K562 (cell line): ENCODE data around the gene WDR90. TPM values are rescaled to one million over a fixed set of nuclear protein-coding genes. Genes with fewer than 3 reads are reported as not detected.
A peak's percentile ranks its signal among the peaks of the same experiment; 100 is the strongest.

Experiments used
- ARID1B ChIP-seq: fragments of 450-650 bp; IDR thresholded peaks from 2 replicates; pipeline ENCODE4 v1.6.1; 2016; ENCODE audit warnings: antibody characterized with exemption, mild to moderate bottlenecking, inconsistent platforms
- BCOR ChIP-seq: fragments of 450-650 bp; IDR thresholded peaks from 2 replicates; pipeline ENCODE4 v1.6.1; 2016
- CBFA2T2 ChIP-seq: fragments of 450-650 bp; conservative IDR thresholded peaks from 2 replicates; pipeline ENCODE4 v1.6.1; 2017; ENCODE audit warnings: mild to moderate bottlenecking
- DDX20 ChIP-seq: fragments of 450-650 bp; IDR thresholded peaks from 2 replicates; pipeline ENCODE4 v1.6.1; 2016; ENCODE audit warnings: missing genetic modification characterization, low read depth, mild to moderate bottlenecking, missing compliant biosample characterization, moderate library complexity
- FIP1L1 ChIP-seq: fragments of 200-400 bp; formaldehyde crosslinking; IDR thresholded peaks from 2 replicates; pipeline ENCODE4 v1.6.1; 2018; ENCODE audit warnings: mild to moderate bottlenecking, low read depth, low read length; ENCODE audit not compliant: poor library complexity, severe bottlenecking
- IRF2 ChIP-seq: sonication (generic); formaldehyde crosslinking; IDR thresholded peaks from 2 replicates; pipeline ENCODE4 v1.8.1; 2022; ENCODE audit warnings: mild to moderate bottlenecking, missing genetic modification reagents
- JUNB ChIP-seq: fragments of 450-650 bp; formaldehyde crosslinking; conservative IDR thresholded peaks from 2 replicates; pipeline ENCODE4 v1.4.0; 2020; ENCODE audit warnings: mild to moderate bottlenecking
- KLF1 ChIP-seq: fragments of 450-650 bp; IDR thresholded peaks from 2 replicates; pipeline ENCODE4 v1.6.1; 2016; ENCODE audit warnings: missing genetic modification characterization, missing compliant biosample characterization
- KLF16 ChIP-seq: IDR thresholded peaks from 2 replicates; pipeline ENCODE4 v1.6.1; 2016; ENCODE audit warnings: antibody characterized with exemption
- LARP7 ChIP-seq: fragments of 450-650 bp; IDR thresholded peaks from 2 replicates; pipeline ENCODE4 v1.6.1; 2016
- NBN ChIP-seq: fragments of 450-650 bp; IDR thresholded peaks from 2 replicates; pipeline ENCODE4 v1.6.1; 2016; ENCODE audit warnings: low read depth, mild to moderate bottlenecking
- NCOA2 ChIP-seq, 2 experiments: fragments of 450-650 bp; IDR thresholded peaks; 2 replicates each; pipeline ENCODE4 v1.6.1; 2018; ENCODE audit warnings: mild to moderate bottlenecking in 2 of 2, moderate library complexity in 1 of 2; ENCODE audit not compliant: partially characterized antibody in 2 of 2
- PHB ChIP-seq: fragments of 250-450 bp; sonication (Bioruptor Pico); IDR thresholded peaks from 2 replicates; pipeline ENCODE4 v1.5.0; 2021
- PTRF ChIP-seq: fragments of 450-650 bp; IDR thresholded peaks from 2 replicates; pipeline ENCODE4 v1.6.1; 2016; ENCODE audit warnings: mild to moderate bottlenecking, missing genetic modification characterization, missing compliant biosample characterization
- ZBTB7A ChIP-seq: IDR thresholded peaks from 2 replicates; pipeline ENCODE4 v1.6.1; 2011; ENCODE audit warnings: low read depth, mild to moderate bottlenecking, low read length, moderate library complexity, borderline replicate concordance; ENCODE audit not compliant: control insufficient read depth
- ZNF146 ChIP-seq: IDR thresholded peaks from one replicate; pipeline ENCODE4 v1.6.1; 2018; ENCODE audit warnings: missing compliant biosample characterization; ENCODE audit not compliant: unreplicated experiment
- ZNF232 ChIP-seq: sonication (generic); formaldehyde crosslinking; IDR thresholded peaks from 2 replicates; pipeline ENCODE4 v1.8.0; 2022; ENCODE audit warnings: mild to moderate bottlenecking, missing genetic modification reagents
- ZNF76 ChIP-seq: fragments of 250-450 bp; sonication (Bioruptor Pico); IDR thresholded peaks from 2 replicates; pipeline ENCODE4 v1.4.0; 2020; ENCODE audit warnings: mild to moderate bottlenecking, moderate library complexity, borderline replicate concordance
- polyA plus RNA-seq, 8 experiments: library from polyadenylated mRNA; depleted of rRNA in 4 of 8; stranded (reverse) in 5 of 8; unstranded in 3 of 8; fragments of >200 nt; fragmentation: Nextera tagmentation in 2 of 8; fragmentation: Illumina TruSeq in 1 of 8; extraction: Ambion mirVana in 2 of 8; extraction: Trizol in 1 of 8; gene quantifications; 2 replicates each; pipeline versions ENCODE4 v1.2.1 to v1.2.3, GENCODE V29; 2011 to 2014; ENCODE audit warnings: inconsistent platforms in 1 of 8, missing spikeins in 1 of 8
- total RNA-seq, 7 experiments: library from RNA; depleted of rRNA in 6 of 7; stranded (reverse); fragments of >200 nt in 6 of 7; fragmentation: Illumina TruSeq in 2 of 7; extraction: Trizol in 2 of 7; gene quantifications; 2 replicates each; pipeline versions ENCODE4 v1.2.1 to v1.2.3, GENCODE V29; 2011 to 2021; ENCODE audit warnings: low replicate concordance in 1 of 7
- TF ChIP-seq, protein P1 (sequence below): fragments of 450-650 bp; formaldehyde crosslinking; IDR thresholded peaks from 2 replicates; pipeline ENCODE4 v1.4.0; 2020; ENCODE audit warnings: mild to moderate bottlenecking
- TF ChIP-seq, protein P2 (sequence below): fragments of 250-450 bp; sonication (Bioruptor Pico); IDR thresholded peaks from 2 replicates; pipeline ENCODE4 v1.8.0; 2021; ENCODE audit warnings: mild to moderate bottlenecking, moderate library complexity
- TF ChIP-seq, protein P3 (sequence below): sonication (generic); formaldehyde crosslinking; IDR thresholded peaks from 2 replicates; pipeline ENCODE4 v1.8.0; 2022; ENCODE audit warnings: missing genetic modification reagents, mild to moderate bottlenecking, borderline replicate concordance
- TF ChIP-seq, protein P4 (sequence below): fragments of 250-450 bp; sonication (Bioruptor Pico); IDR thresholded peaks from 2 replicates; pipeline ENCODE4 v1.5.0; 2021; ENCODE audit warnings: mild to moderate bottlenecking, borderline replicate concordance
- TF ChIP-seq, protein P5 (sequence below), 2 experiments: fragments of 450-650 bp in 1 of 2; sonication (generic) in 1 of 2; formaldehyde crosslinking; conservative IDR thresholded peaks; 2 replicates each; pipeline versions ENCODE4 v1.4.0 to v1.8.1; 2020 to 2022; ENCODE audit warnings: mild to moderate bottlenecking in 1 of 2, missing genetic modification reagents in 1 of 2

Gene WDR90
- total and polyA plus RNA-seq, 9 of the 15 experiments (the other 6 are each of a cell fraction or from before 2014, with no cell fraction given) = 0.44 to 12.6 (median 3.3) TPM

DNA sequence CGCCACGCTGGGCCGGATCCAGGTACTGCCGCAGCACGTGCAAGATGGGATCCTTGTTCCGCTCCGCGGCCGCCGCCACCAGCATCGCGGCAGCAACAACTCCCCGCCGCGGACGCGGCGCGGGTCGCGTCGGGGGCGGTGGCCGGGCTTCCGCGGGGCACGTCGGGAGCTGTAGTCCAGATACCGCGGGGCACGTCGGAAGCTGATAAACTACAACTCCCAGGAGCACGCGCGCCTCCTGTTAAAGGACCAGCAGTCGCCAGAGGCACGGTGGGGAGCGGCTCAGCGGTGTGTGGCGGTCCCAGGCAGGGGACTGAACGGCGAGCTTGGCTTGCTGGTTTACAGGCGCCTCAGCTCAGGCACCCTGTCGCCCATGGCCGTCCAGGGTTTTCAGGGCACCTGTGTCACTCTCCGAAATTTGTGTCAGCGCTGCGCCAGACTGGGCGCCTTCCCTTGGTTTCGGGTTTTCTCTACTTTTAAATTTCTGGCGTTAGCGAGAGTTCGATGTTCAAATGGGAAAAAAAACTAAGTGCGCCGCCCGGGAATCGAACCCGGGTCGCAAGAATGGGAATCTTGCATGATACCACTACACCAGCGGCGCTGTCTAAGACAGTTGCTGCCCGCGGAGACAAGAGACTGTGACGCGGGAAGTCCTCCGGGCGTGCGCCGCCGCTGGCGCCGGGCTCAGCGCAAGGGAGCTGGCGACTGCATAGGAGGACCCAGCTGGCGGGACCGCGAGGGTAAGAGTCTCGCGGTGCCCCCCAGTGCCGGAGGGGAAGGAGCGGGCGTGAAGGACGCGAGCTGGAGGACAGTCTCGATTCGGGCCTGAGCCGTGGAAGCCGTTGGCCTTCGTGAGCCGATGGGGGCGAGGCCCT, 12.7 kb upstream of the WDR90 start, which contains the start of gene METTL26 (continued):
- TF ChIP-seq, protein P1, sequence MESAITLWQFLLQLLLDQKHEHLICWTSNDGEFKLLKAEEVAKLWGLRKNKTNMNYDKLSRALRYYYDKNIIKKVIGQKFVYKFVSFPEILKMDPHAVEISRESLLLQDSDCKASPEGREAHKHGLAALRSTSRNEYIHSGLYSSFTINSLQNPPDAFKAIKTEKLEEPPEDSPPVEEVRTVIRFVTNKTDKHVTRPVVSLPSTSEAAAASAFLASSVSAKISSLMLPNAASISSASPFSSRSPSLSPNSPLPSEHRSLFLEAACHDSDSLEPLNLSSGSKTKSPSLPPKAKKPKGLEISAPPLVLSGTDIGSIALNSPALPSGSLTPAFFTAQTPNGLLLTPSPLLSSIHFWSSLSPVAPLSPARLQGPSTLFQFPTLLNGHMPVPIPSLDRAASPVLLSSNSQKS (CRISPR knock-in tag) = no peak
- TF ChIP-seq NCOA2 (IDR thresholded peaks at IDR 0.05; ENCODE audit: partially characterized antibody in 2 of 2) (no peak), BCOR (no peak), PHB (CRISPR knock-in tag) (0 out of 2 replicates have a peak, but pooled peaks have one; percentile 13), LARP7 (no peak; the same call in 1 of the 2 replicates), DDX20 (tag) (no peak), FIP1L1 (peak; percentile 92), KLF16 (no peak), JUNB (CRISPR knock-in tag) (no peak), ARID1B (no peak), ZNF146 (CRISPR knock-in tag) (peak; percentile 13), ZBTB7A (peak; percentile 92), IRF2 (no peak), ZNF76 (CRISPR knock-in tag) (peak; percentile 71; the same call in 1 of the 2 replicates), KLF1 (tag) (peak; percentile 68), CBFA2T2 (no peak), ZNF232 (CRISPR knock-in tag) (no peak), PTRF (tag) (no peak), NBN (peak; percentile 90)
- TF ChIP-seq, protein P2, sequence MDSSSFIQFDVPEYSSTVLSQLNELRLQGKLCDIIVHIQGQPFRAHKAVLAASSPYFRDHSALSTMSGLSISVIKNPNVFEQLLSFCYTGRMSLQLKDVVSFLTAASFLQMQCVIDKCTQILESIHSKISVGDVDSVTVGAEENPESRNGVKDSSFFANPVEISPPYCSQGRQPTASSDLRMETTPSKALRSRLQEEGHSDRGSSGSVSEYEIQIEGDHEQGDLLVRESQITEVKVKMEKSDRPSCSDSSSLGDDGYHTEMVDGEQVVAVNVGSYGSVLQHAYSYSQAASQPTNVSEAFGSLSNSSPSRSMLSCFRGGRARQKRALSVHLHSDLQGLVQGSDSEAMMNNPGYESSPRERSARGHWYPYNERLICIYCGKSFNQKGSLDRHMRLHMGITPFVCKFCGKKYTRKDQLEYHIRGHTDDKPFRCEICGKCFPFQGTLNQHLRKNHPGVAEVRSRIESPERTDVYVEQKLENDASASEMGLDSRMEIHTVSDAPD = no peak
- TF ChIP-seq, protein P3, sequence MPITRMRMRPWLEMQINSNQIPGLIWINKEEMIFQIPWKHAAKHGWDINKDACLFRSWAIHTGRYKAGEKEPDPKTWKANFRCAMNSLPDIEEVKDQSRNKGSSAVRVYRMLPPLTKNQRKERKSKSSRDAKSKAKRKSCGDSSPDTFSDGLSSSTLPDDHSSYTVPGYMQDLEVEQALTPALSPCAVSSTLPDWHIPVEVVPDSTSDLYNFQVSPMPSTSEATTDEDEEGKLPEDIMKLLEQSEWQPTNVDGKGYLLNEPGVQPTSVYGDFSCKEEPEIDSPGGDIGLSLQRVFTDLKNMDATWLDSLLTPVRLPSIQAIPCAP (CRISPR knock-in tag) = no peak
- TF ChIP-seq, protein P4, sequence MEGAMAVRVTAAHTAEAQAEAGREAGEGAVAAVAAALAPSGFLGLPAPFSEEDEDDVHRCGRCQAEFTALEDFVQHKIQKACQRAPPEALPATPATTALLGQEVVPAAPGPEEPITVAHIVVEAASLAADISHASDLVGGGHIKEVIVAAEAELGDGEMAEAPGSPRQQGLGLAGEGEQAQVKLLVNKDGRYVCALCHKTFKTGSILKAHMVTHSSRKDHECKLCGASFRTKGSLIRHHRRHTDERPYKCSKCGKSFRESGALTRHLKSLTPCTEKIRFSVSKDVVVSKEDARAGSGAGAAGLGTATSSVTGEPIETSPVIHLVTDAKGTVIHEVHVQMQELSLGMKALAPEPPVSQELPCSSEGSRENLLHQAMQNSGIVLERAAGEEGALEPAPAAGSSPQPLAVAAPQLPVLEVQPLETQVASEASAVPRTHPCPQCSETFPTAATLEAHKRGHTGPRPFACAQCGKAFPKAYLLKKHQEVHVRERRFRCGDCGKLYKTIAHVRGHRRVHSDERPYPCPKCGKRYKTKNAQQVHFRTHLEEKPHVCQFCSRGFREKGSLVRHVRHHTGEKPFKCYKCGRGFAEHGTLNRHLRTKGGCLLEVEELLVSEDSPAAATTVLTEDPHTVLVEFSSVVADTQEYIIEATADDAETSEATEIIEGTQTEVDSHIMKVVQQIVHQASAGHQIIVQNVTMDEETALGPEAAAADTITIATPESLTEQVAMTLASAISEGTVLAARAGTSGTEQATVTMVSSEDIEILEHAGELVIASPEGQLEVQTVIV = no peak
- TF ChIP-seq, protein P5, sequence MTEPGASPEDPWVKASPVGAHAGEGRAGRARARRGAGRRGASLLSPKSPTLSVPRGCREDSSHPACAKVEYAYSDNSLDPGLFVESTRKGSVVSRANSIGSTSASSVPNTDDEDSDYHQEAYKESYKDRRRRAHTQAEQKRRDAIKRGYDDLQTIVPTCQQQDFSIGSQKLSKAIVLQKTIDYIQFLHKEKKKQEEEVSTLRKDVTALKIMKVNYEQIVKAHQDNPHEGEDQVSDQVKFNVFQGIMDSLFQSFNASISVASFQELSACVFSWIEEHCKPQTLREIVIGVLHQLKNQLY (CRISPR knock-in tag; conservative IDR thresholded peaks at IDR 0.05) = no peak
